Iris pigment epithelial cell (primary cell): ENCODE measurements around the gene PHKB.
"Not testable (repeated sequence)": the region's sequence is repeated elsewhere in the genome, so short reads cannot be mapped to it uniquely, and the experiment has no call there.

Experiments
- DNase-seq: peaks from one replicate; pipeline ENCODE4 v3.0.0-alpha.2; 2011; ENCODE audit warnings: low read depth

Gene PHKB

GRCh38 chr16:47506800-47507199 is 45.7 kb downstream of the PHKB start:
- DNase-seq: no peak

DNA sequence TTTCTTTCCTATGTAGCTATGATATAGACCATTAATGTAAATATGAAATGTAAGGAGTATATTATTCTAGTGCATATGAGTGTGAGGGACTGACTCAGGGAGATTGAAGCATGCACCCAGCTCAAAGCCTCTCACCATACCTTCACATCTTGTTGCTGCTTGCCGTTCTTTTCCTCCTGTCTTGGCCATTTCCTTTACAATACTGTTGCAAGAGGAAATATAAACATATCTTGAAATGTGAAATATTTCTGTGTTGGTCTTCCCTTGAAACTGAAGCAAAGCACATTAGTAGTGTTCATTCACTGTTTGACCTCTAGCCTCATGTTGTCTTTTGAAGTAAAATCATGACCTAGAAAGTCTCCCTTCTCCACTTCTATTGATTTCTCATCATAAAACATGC is 46.6 kb downstream of the PHKB start:
- peak; percentile 68 for DNase-seq

GRCh38 chr16:47511882-47512281 is 50.8 kb downstream of the PHKB start:
- no peak for DNase-seq

DNA sequence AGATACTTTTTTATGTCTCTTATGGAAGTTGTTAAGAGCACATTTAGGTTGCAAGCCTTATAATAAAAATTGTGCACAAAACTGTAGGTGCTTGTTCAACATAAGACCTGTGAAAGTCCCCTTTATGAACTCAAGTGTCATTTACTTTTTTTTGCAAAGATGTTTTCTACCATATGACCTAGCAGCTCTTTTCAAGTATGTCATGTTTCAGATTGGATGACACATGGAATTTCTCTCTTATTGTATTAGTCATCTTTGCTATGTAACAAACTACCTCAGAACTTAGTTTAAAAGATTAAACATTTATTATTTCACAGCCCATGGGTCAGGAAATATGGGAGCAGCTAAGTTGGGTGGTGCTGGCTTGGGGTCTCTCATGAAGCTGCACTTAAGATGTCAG is 57.9 kb downstream of the PHKB start:
- DNase-seq: no peak

GRCh38 chr16:47519546-47519945 is 58.4 kb downstream of the PHKB start:
- DNase-seq: no peak

- DNase-seq: peak; percentile 43
Measured at GRCh38 chr16:47519996-47520679, 59.0 kb downstream of the PHKB start.

DNA sequence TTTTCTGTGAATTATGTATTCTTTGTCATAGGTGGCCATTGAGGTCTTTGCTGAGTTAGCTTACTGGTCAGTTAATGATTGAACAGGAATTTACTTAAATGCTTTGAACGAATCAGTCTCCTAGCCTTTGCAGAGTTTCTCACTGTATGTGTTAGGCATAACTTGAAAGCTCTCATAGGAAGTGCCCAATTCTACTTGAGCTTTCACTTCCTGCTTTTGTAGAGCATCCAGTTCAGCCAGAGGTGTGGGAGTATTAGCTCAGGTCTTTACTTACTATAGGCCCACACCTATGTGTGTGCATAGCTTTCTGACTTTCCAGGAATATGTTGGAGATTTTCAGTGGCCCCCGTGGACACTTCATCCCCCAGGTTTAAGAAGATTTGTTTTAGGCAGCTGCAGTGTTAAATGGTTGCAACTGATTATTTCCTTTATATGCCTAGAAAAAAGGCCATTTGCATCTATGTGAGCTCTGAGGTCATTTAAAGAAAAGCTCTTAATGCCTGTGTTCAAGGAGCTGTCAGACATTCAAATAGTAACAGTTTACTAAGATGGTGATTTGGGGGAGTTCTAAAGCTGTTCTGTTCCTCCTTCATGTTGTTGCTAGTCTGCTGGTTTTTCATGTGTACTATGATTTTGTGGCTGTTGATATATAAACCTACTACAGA is 62.3 kb downstream of the PHKB start:
- DNase-seq: no peak

DNA sequence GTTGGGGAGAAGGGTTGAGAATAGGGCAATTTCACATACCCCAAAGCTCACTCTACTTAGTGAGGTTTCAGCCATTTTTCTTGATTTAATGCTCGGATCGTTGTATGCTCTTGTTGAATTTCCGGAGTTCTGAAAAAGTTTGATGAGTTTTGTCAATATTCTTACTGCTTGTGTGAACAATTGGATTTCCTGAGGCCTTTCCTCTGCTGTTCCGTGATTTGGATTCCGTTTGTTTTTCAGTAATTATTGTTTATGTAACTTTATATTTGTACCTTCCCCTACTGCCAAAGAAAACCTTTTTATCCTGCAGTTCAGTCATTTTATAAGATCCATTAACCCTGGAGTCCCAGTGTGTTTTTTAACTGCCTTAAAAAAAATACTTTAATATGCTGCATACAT is 62.9 kb downstream of the PHKB start:
- DNase-seq: no peak

DNA sequence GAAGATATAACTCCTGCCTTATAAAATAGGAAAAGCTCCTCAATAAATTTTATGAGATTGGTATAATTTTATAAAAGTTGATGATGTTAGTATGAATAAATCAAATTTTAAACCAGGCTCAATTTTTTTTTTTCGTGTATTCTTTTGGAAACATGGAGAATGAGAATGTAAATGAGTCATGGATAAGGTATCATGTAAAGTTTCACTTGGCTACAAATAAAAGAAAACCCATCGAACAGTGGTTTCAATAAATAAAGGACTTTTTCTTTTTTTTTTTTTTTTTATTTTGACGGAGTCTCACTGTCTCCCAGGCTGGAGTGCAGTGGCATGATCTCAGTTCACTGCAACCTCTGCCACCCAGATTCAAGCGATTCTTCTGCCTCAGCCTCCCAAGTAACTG is 67.3 kb downstream of the PHKB start:
- no peak for DNase-seq

DNA sequence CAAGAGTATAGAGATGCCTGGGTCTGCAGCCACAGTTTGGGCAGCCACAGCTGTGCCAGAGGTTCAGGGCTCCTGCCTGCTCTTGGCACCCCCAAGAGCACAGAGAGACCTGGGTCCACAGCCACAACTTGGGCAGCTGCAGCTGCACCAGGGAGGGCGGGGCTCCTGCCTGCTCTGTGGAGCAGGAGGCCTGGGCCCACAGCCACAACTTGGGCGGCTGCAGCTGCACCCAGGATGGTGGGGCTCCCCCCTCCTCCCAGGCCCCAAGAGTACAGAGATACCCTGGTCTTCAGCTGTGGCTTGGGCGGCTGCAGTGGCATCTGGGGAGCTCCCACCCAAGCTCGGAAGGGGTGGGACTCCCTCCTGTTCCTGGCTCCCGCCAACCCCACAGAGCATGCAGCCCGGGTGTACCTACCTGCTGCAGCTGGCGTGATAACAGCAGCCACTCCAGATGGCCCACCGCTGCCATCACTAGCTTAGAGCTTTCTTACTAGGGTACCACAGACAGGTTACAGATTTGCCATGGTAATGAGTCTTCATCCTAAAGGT is 72.7 kb downstream of the PHKB start:
- DNase-seq: no peak

DNA sequence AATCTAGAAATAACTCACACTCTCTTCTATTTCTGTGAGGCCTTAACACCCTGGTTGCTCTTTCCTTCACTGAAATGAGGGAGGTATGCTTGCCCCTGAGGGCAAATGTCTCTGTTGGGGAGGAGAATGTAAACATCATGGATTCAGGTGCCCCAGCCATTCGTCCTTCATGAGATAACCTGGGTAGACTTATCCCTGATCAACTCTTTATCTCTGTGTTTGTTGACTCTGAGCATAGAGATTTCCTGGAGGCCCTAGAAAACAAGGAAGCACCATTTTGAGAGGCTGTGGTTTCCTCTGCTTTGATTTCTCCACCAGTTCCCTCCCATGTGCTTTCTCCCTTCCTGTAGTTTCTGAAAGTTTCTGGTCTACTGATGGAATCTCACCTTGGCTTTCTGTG is 77.3 kb downstream of the PHKB start:
- DNase-seq: no peak

DNA sequence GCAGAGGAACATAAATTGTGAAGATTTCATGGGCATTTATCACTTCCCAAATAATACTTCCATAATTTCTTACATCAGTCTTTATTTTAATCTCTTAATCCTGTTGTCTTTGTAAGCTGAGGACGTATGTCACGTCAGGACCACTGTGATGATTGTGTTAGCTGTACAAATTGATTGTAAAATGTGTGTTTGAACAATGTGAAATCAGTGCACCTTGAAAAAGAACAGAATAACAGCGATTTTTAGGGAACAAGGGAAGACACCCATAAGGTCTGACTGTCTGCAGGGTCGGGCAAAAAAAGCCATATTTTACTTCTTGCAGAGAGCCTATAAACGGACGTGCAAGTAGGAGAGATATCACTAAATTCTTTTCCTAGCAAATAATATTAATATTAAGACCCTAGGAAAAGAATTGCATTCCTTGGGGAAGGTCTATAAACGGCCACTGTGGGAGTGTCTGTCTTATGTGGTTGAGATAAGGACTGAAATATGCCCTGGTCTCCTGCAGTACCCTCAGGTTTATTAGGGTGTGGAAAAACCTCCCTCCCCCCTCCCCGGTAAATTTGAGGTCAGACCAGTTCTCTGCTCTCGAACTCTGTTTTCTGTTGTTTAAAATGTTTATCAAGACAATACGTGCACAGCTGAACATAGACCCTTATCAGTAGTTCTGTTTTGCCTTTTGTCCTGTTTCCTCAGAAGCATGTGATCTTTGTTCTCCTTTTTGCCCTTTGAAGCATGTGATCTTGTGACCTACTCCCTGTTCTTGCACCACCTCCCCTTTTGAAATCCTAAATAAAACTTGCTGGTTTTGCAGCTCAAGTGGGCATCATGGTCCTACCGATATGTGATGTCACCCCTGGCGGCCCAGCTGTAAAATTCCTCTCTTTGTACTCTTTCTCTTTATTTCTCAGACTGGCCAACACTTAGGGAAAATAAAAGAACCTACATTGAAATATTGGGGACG is 78.9 kb downstream of the PHKB start:
- not testable (repeated sequence) for DNase-seq

DNA sequence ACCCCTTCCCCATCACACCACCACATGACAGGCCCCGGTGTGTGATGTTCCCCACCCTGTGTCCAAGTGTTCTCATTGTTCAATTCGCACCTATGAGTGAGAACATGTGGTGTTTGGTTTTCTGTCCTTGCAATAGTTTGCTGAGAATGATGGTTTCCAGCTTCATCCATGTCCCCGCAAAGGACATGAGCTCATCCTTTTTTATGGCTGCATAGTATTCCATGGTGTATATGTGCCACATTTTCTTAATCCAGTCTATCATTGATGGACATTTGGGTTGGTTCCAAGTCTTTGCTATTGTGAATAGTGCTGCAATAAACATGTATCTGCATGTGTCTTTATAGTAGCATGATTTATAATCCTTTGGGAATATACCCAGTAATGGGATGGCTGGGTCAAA is 80.0 kb downstream of the PHKB start:
- not testable (repeated sequence) for DNase-seq

DNA sequence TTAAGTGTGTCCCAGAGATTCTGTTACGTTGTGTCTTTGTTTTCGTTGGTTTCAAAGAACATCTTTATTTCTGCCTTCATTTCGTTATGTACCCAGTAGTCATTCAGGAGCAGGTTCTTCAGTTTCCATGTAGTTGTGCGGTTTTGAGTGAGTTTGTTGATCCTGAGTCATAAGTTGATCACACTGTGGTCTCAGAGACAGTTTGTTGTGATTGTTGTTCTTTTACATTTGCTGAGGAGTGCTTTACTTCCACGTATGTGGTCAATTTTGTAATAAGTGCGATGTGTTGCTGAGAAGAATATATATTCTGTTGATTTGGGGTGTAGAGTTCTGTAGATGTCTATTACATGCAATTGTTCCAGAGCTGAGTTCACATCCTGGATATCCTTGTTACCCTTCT is 83.1 kb downstream of the PHKB start:
- not testable (repeated sequence) for DNase-seq

GRCh38 chr16:47551185-47551584 is 90.1 kb downstream of the PHKB start:
- DNase-seq: not testable (repeated sequence)

DNA sequence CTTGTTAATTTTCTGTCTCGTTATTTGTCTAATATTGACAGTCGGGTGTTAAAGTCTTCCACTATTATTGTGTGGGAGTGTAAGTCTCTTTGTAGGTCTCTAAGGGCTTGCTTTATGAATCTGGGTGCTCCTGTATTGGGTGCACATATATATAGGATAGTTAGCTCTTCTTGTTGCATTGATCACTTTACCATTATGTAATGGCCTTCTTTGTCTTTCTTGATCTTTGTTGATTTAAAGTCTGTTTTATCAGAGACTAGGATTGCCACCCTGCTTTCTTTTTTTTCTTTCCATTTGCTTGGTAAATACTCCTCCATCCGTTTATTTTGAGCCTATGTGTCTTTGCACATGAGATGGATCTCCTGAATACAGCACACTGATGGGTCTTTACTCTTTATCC is 90.6 kb downstream of the PHKB start:
- DNase-seq: not testable (repeated sequence)

DNA sequence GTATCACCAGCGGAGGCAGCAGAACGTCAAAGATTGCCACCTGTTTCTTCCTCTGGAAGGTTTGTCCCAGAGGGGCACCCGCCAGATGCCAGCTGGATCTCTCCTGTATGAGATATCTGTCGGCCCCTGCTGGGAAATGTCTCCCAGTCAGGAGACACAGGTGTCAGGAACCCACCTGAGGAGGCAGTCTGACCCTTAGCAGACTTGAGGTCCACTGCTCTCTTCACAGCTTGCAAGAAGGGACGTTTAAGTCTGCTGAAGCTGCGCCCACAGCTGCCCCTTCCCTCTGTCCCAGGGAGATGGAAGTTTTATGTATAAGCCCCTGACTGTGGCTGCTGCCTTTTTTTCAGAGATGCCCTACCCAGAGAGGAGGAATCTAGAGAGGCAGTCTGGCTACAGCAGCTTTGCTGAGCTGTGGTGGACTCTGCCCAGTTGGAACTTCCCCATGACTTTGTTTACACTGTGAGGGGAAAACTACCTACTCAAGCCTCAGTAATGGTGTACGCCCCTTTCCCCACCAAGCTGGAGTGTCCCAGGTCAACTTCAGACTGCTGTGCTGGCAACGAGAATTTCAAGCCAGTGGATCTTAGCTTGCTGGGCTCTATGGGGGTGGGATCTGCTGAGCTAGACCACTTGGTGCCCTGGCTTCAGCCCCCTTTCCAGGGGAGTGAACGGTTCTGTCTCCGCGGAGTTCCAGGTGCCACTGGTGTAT is 92.9 kb downstream of the PHKB start:
- DNase-seq: no peak

DNA sequence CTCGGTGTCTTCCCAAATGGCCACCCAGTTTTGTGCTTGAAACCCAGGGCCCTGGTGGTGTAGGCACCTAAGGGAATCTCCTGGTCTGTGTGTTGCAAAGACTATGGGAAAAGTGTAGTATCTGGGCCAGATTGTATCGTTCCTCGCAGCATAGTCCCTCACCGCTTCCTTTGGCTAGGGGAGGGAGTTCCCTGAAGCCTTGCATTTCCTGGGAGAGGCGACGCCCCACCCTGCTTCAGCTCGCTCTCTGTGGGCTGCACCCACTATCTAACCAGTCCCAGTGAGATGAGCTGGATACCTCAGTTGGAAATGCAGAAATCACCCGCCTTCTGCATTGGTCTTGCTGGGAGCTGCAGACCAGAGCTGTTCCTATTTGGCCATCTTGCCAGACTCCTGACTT is 93.5 kb downstream of the PHKB start:
- not testable (repeated sequence) for DNase-seq

- no peak for DNase-seq
Measured at GRCh38 chr16:47561286-47561685, 100.2 kb downstream of the PHKB start.

DNA sequence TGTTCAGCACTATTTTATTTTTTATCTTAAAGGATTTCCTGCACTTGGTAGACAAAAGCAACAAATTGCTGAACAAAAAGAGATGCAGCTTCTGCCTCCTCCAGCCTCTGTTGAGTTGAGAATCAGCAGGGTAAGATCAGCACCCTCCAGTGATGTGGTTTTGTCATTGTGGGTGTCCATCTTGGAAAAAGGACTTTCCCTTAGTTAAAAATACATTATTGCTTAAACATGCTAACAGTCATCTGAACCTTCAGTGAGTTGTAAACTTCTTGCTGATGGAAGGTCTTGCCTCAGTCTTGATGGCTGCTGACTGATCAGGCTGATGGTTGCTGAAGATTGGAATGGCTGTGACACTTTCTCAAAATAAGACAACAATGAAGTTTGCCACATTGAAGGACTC is 101.2 kb downstream of the PHKB start:
- DNase-seq: no peak

- peak; percentile 77 for DNase-seq
Measured at GRCh38 chr16:47565454-47565853, 104.3 kb downstream of the PHKB start.

GRCh38 chr16:47567321-47567720 is 106.2 kb downstream of the PHKB start:
- no peak for DNase-seq
